ENCODE measurements around the gene ZFP42. TPM values are rescaled to one million over a fixed set of nuclear protein-coding genes. Genes with fewer than 3 reads are reported as not detected.

Gene ZFP42
- total RNA-seq, 1 donor from 2014 or later: 0.50 TPM

- Mint-ChIP-seq H3K27me3 (ENCODE audit: low read depth) (no peaks in the 10 kb centered on the region), H3K27ac (ENCODE audit: unreplicated experiment) (peak overlapping the region; percentile 80), H3K4me1 (ENCODE audit: low read depth) (peaks cover 25% of the 10 kb centered on the region), H3K36me3 (ENCODE audit: low read depth) (no peaks in the 10 kb centered on the region), H3K4me3 (ENCODE audit: unreplicated experiment) (no peak overlapping the region), H3K9me3 (ENCODE audit: low read depth) (no peaks in the 10 kb centered on the region)
- TF ChIP-seq, protein P1, sequence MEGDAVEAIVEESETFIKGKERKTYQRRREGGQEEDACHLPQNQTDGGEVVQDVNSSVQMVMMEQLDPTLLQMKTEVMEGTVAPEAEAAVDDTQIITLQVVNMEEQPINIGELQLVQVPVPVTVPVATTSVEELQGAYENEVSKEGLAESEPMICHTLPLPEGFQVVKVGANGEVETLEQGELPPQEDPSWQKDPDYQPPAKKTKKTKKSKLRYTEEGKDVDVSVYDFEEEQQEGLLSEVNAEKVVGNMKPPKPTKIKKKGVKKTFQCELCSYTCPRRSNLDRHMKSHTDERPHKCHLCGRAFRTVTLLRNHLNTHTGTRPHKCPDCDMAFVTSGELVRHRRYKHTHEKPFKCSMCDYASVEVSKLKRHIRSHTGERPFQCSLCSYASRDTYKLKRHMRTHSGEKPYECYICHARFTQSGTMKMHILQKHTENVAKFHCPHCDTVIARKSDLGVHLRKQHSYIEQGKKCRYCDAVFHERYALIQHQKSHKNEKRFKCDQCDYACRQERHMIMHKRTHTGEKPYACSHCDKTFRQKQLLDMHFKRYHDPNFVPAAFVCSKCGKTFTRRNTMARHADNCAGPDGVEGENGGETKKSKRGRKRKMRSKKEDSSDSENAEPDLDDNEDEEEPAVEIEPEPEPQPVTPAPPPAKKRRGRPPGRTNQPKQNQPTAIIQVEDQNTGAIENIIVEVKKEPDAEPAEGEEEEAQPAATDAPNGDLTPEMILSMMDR (IDR thresholded peaks at IDR 0.05): no peak
- no peak for DNase-seq (ENCODE audit: low spot score)
Observed at GRCh38 chr4:188021548-188022249, 26.1 kb downstream of the ZFP42 start.

DNA sequence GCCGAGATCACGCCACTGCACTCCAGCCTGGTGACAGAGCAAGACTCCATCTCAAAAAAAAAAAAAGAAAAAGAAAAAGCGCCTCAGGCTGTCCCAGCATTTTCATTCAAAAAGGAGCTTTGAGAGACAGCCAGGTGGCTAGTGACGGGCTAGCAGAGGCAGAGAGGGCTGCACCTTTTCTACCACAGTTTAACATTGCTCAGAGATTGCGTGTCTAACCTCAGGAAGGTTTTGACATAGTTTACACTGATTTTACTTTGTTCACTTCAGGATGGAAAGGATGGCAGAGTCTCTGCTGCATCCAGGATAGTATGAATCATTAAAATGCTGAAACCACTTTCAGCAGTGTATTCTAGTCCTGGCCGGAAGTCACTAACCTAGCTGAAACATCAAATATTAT is 28.1 kb downstream of the ZFP42 start:
- TF ChIP-seq, protein P1 (IDR thresholded peaks at IDR 0.05): no peak
- no peak overlapping the region for H3K4me3 Mint-ChIP-seq (ENCODE audit: unreplicated experiment)
- H3K4me1 Mint-ChIP-seq (ENCODE audit: low read depth): peaks cover 21% of the 10 kb centered on the region
- H3K9me3 Mint-ChIP-seq (ENCODE audit: low read depth): no peaks in the 10 kb centered on the region
- no peak for DNase-seq (ENCODE audit: low spot score)
- H3K27ac Mint-ChIP-seq (ENCODE audit: unreplicated experiment): no peak overlapping the region
- no peaks in the 10 kb centered on the region for H3K36me3 Mint-ChIP-seq (ENCODE audit: low read depth)
- H3K27me3 Mint-ChIP-seq (ENCODE audit: low read depth): no peaks in the 10 kb centered on the region

DNA sequence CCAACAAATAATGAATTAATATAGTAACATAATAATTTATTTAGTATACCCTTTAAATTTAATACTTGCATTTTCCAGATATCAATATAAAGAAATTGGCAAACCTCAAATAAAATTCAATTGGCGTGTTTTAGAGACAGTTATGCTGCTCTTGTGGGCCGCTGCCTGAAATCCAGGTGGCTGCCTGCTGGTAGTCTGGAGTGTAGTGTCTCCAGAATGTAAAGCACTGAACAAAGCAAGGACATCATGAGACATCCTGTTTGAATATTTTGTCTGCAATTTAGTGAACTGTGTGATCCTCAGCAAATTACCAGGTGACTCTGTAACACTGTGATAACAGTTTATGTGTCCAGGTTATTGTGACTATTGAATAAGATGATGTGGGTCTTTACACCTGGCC is 29.9 kb downstream of the ZFP42 start:
- Mint-ChIP-seq H3K4me1 (ENCODE audit: low read depth) (peaks cover 21% of the 10 kb centered on the region), H3K9me3 (ENCODE audit: low read depth) (no peaks in the 10 kb centered on the region), H3K36me3 (ENCODE audit: low read depth) (no peaks in the 10 kb centered on the region), H3K4me3 (ENCODE audit: unreplicated experiment) (no peak overlapping the region), H3K27me3 (ENCODE audit: low read depth) (no peaks in the 10 kb centered on the region), H3K27ac (ENCODE audit: unreplicated experiment) (no peak overlapping the region)
- DNase-seq (ENCODE audit: low spot score): no peak
- TF ChIP-seq, protein P1 (IDR thresholded peaks at IDR 0.05): no peak

- DNase-seq (ENCODE audit: low spot score): no peak
- Mint-ChIP-seq H3K27ac (ENCODE audit: unreplicated experiment) (no peak overlapping the region), H3K4me3 (ENCODE audit: unreplicated experiment) (no peak overlapping the region), H3K36me3 (ENCODE audit: low read depth) (no peaks in the 10 kb centered on the region), H3K4me1 (ENCODE audit: low read depth) (no peaks in the 10 kb centered on the region), H3K27me3 (ENCODE audit: low read depth) (no peaks in the 10 kb centered on the region), H3K9me3 (ENCODE audit: low read depth) (no peaks in the 10 kb centered on the region)
- TF ChIP-seq, protein P1 (IDR thresholded peaks at IDR 0.05): no peak
Observed at GRCh38 chr4:188029114-188029513, 33.5 kb downstream of the ZFP42 start.

GRCh38 chr4:188030401-188030800 is 34.8 kb downstream of the ZFP42 start:
- Mint-ChIP-seq H3K27me3 (ENCODE audit: low read depth) (no peaks in the 10 kb centered on the region), H3K4me3 (ENCODE audit: unreplicated experiment) (no peak overlapping the region), H3K4me1 (ENCODE audit: low read depth) (no peaks in the 10 kb centered on the region), H3K9me3 (ENCODE audit: low read depth) (no peaks in the 10 kb centered on the region), H3K27ac (ENCODE audit: unreplicated experiment) (no peak overlapping the region), H3K36me3 (ENCODE audit: low read depth) (no peaks in the 10 kb centered on the region)
- TF ChIP-seq, protein P1 (IDR thresholded peaks at IDR 0.05): no peak
- no peak for DNase-seq (ENCODE audit: low spot score)
